NCI-H1092 (cell line): Measurements from ENCODE around the gene IFNB1.

ENCODE experiments used
- DNase-seq: peaks from one replicate; lab custom pipeline; 2025; lab: John Stamatoyannopoulos, UW

IFNB1 gene

DNA sequence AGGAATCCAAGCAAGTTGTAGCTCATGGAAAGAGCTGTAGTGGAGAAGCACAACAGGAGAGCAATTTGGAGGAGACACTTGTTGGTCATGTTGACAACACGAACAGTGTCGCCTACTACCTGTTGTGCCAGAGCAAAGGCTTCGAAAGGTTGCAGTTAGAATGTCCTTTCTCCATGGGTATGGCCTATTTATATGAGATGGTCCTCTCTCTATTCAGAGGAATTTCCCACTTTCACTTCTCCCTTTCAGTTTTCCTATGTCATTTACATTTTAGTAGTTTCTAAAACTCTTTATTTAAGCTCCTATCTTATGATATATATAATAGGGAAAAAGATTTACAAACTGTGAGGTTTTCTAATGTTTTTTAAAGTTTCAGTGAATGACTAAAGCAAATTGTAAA, at the start of gene IFNB1:
Gene IFNB1 (minus strand): TSS at position 162 of the 400 bp plus-strand sequence. CDS start 73 bp downstream, at position 89.
- no peak for DNase-seq

DNA sequence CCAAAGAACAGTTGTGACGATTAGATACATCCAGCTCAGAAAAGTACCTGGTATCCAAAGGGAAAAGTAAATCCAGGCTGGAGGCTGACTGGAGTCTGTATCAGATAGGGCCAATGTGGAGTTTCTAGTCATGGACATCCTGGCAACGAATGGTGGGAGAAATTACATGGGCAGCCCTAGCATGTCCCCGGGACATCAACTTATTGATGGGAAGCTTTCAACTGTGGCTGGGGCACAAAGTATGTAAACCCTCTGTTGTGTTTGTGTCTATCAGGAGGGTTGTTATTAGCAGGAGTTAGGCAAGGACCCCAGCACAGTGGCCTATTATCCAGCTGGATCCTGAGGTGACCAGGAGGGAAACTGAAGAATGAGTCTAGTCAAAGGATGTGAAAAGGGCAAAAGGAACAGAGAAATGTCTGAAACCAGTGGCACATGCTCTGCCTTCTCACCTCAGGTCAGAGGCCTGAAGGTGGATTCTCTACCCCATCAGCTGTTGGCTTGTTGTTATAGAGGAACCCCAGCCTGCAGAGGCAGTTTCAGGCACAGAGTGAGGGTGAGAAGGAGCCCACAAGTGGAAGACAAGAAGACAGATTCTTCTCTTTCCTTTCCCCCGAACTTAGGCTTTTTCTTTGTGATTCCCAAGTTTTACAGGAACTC, 44.0 kb upstream of the IFNB1 start:
- DNase-seq, result no peak

- no peak for DNase-seq
Measured at GRCh38 chr9:21121079-21121478, 43.3 kb upstream of the IFNB1 start.

DNA sequence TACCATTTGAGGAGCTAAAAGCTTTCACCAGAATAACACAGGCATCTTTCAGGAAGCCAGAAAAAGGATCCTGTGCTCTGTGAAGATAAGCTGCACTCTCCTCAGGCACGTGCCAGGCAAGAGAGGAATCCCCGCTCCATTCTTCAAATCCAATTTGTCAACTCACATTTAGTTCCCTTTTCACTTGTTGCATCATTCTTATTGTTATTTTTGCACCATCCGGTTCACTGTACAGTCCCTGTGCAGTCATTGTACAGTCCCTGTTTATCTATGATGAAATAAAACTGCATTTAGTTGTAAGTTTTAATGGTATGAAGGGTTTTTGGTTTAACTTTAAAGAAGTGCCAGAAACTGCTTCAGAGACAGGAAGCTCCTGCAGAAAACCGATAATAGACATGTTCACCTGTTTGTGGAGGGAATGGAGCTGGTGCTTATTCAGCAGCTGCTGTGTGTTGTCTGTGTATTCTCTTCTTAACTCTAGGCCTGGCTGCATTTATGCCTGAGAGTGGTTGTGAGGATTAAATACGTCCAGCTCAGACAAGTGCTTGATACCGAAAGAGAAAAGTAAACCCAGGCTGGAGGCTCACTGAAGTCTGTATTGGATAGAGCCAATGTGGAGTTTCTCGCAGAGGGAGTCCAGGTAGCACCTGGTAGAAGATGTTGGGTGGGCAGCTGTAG, 41.5 kb upstream of the IFNB1 start:
- DNase-seq, result no peak

- no peak for DNase-seq
Measured at GRCh38 chr9:21114311-21114710, 36.6 kb upstream of the IFNB1 start.

GRCh38 chr9:21110708-21111576, 33.2 kb upstream of the IFNB1 start:
- DNase-seq, result peak; percentile 70

DNA sequence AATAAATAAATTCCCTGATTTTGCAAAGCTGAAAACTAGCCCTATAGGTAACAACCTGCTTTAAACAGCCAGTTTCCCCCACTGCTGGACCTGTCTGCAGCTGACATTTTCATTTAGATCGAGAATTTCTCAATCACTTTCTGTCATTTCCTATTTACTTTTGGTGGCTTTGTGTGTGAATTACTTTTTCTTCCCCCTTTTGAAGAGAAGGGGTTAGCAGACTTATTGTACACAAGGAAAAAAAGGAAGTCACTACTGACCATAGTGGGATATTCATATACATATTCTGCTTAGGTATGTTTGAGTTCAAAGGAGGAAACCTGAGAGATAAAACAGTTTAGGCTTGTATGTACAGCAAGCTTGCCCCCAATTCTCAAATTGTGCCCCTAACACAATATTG, 27.0 kb upstream of the IFNB1 start:
- DNase-seq, result no peak

DNA sequence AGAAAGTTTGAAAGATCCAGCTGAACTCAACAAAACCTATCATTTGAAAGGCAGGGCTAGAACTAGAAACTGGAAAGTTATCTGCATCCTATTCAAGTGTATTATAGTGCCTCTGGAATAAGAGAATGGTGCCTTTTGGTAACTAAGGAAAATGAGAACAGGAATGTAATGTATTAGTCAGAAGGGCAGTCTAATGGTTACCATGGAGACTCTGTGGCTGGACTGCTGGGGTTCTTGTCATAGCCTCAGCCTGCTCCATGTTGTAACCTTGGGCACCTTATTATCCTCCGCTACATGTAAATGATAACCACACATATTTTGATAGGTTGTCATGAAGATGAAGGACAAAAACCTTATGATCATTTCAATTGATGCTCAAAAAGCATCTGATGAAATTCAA, 24.6 kb upstream of the IFNB1 start:
- DNase-seq, result no peak

DNA sequence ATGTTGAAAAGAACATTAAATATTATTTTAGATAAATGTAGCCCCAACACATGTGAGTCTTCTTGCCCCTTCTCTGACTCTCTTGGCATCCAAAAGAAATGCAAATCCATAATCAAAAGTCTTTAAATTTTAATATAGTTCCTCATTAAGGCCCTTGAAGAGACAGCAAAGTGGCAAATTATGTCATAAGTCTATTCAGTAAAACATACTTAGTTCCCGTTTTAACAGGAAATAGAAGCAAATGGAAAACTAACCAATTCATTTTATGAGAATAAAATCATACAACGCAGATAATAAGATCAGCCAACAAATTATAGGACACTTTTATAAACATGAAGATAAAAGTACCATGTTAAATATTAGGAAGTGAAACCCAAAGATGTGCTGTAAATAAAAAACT, 20.1 kb upstream of the IFNB1 start:
- no peak for DNase-seq

GRCh38 chr9:21096901-21097255, 19.1 kb upstream of the IFNB1 start:
- DNase-seq, result no peak

- DNase-seq, result no peak
Measured at GRCh38 chr9:21096172-21096900, 18.6 kb upstream of the IFNB1 start.

GRCh38 chr9:21095561-21095960, 17.8 kb upstream of the IFNB1 start:
- DNase-seq, result no peak

DNA sequence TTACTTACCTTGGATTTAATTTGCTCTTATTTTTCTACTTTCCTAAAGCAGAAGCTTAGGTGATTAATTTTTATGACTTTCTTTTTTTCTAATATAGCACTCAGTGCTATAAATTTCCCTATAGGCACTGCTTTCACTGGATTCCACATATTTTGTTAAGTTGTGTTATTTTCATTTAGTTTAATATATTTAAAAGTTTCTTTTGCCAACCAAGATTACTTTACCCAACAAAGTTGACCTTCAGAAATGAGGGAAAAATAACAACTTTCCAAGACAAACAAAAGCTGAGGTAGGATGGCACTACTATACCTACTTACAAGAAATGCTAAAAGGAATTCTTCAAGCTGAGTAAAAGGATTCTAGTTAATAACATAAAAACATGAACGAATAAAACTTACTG, 8.8 kb upstream of the IFNB1 start:
- no peak for DNase-seq

GRCh38 chr9:21085005-21085404, 7.3 kb upstream of the IFNB1 start:
- DNase-seq, result no peak

GRCh38 chr9:21084242-21084850, 6.6 kb upstream of the IFNB1 start:
- no peak for DNase-seq

DNA sequence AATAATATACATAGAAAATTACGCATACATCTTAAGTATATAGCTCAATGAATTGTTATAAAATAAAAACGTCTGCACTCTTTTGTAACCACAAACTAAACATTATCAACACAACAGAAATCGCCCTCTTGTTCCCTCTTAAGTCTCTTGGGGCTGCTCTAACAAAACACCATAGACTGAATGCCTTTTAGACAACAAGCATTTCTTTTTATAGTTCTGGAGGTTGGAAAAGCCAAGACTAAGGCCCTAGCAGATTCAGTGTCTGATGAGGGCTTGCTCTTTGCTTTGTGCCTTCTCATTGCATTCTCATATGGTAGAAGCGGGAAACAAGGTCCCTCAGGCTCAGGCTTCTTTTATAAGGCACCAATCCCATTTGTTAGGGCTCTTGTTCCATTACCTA, 4.9 kb upstream of the IFNB1 start:
- DNase-seq, result no peak

- DNase-seq, result no peak
Measured at GRCh38 chr9:21081999-21082398, 4.3 kb upstream of the IFNB1 start.

DNA sequence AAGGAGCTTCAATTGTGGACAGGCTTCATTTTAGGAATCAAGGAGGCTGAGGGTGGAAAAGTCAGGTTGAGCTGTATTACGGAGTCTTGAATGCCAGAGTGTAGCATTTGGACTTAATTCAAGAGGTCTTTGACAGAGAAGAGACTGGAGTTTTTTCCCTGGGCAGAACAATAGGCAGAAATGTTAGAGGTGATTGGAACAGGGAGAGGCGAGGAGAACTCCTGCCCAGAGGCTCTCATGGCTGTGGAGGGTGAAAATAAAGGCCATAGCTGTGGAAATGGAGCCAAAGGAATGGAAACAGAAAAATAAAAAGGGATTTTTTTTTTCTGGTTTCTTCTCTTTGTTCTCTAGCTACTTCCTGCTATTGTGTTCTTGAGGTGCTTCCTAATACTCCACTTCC, 3.7 kb upstream of the IFNB1 start:
- DNase-seq, result no peak

DNA sequence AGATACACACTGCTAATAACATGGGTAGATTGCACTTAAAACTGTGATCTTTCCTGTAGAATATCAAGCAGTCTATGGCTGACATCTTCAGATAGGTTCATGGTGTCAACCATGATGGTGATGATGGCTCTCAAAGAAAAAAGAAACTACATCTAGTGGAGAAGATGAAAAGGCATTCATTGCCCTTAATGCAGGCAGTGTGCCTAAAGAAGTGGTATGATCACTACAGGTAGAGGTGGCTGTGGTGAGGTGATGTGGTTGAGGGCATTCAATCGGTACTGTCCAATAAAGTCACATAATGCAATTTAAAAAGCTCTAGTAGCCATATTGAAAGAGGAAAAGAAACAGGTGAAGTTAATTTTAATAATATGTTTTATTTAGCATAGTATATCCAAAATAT, 3.1 kb upstream of the IFNB1 start:
- no peak for DNase-seq

DNA sequence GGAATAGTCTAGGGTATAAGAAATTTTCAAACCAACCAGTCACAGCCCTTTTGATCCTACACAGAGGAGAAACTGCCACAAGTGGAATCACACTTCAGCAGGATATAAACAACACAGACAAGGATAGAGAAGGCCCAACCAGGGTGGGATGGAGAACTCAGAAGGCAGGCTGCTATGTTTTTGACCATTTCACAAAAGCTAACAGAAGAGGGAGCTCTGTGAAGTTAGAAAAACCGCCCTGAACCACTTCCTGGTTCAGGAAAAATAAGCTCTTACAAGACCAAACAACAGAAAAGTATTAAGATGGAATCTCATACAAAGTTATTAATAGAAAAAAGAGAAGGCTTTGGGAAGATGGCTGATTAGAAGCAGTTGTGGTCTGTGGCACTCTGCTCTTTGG, 960 bp upstream of the IFNB1 start:
- DNase-seq, result no peak

GRCh38 chr9:21075484-21075883, 2.3 kb downstream of the IFNB1 start:
- DNase-seq, result no peak

- DNase-seq, result no peak
Measured at GRCh38 chr9:21070906-21071305, 6.8 kb downstream of the IFNB1 start.
